Caco-2 (cell line): ENCODE results near the gene SHCBP1. TPM values are rescaled to one million over a fixed set of nuclear protein-coding genes. Genes with fewer than 3 reads are reported as not detected.

Source experiments
- BruUV-seq: library from RNA; stranded (reverse); fragments of 400-500 nt; replicated peaks from 2 replicates; lab custom pipeline; 2021; lab: Mats Ljungman, UMichigan
- CTCF ChIA-PET: fragments of 300-600 bp; sonication (Branson Sonifier 250); formaldehyde crosslinking; loops from one replicate; lab custom pipeline; 2022; ENCODE audit warnings: antibody characterized with exemption; lab: Charles Lee
- POLR2A ChIA-PET: fragments of 300-600 bp; sonication (Branson Sonifier 250); formaldehyde crosslinking; loops from one replicate; lab custom pipeline; 2022; ENCODE audit warnings: antibody characterized with exemption; lab: Charles Lee
- DNase-seq, 2 experiments: peaks; one replicate each; pipeline versions ENCODE4 v3.0.0 to v3.0.0-alpha.2; 2020 to 2022
- H3K27me3 ChIP-seq: replicated peaks from 2 replicates; pipeline ENCODE4 v1.6.0; 2011; ENCODE audit warnings: low read length; ENCODE audit not compliant: control insufficient read depth, insufficient read depth
- H3K36me3 ChIP-seq: 2 replicates; pipeline ENCODE4 v1.5.1; 2011; ENCODE audit warnings: low read length; ENCODE audit not compliant: control insufficient read depth, insufficient read depth
- H3K4me1 ChIP-seq: fragments of 250-450 bp; sonication (Bioruptor Pico); 2 replicates; pipeline ENCODE4 v1.5.1; 2020; ENCODE audit warnings: mild to moderate bottlenecking
- H3K4me3 ChIP-seq: 2 replicates; pipeline ENCODE4 v1.5.1; 2011; ENCODE audit warnings: low read depth, mild to moderate bottlenecking, control low read depth, low read length
- H3K9me3 ChIP-seq: fragments of 250-450 bp; sonication (Bioruptor Pico); 2 replicates; pipeline ENCODE4 v1.5.1; 2020; ENCODE audit warnings: mild to moderate bottlenecking, moderate library complexity
- H3K27ac Mint-ChIP-seq: one replicate; pipeline ENCODE4 v1.8.0; 2022; ENCODE audit warnings: mixed read lengths; ENCODE audit not compliant: unreplicated experiment
- H3K27me3 Mint-ChIP-seq: one replicate; pipeline ENCODE4 v1.8.0; 2022; ENCODE audit warnings: mixed read lengths; ENCODE audit not compliant: insufficient read depth, unreplicated experiment
- H3K36me3 Mint-ChIP-seq: one replicate; pipeline ENCODE4 v1.8.0; 2022; ENCODE audit warnings: mild to moderate bottlenecking, mixed read lengths; ENCODE audit not compliant: insufficient read depth, unreplicated experiment
- H3K4me1 Mint-ChIP-seq: one replicate; pipeline ENCODE4 v1.8.0; 2022; ENCODE audit warnings: low read depth, mixed read lengths; ENCODE audit not compliant: unreplicated experiment
- H3K4me3 Mint-ChIP-seq: one replicate; pipeline ENCODE4 v1.8.0; 2022; ENCODE audit warnings: mild to moderate bottlenecking, moderate library complexity, mixed read lengths; ENCODE audit not compliant: unreplicated experiment
- H3K9me3 Mint-ChIP-seq: one replicate; pipeline ENCODE4 v1.8.0; 2022; ENCODE audit warnings: mixed read lengths; ENCODE audit not compliant: unreplicated experiment
- CTCF ChIP-seq, 2 experiments: fragments of 200-600 bp in 1 of 2; IDR thresholded peaks; 1 replicate in 1 of 2; 2 replicates in 1 of 2; pipeline versions ENCODE4 v1.5.1 to v1.8.0; 2011 to 2022; ENCODE audit warnings: antibody characterized with exemption in 1 of 2, control low read depth in 1 of 2, inconsistent platforms in 1 of 2, low read depth in 1 of 2, low read length in 1 of 2, mild to moderate bottlenecking in 1 of 2, moderate library complexity in 1 of 2; ENCODE audit not compliant: insufficient read depth in 1 of 2, severe bottlenecking in 1 of 2, unreplicated experiment in 1 of 2
- intact Hi-C: fragments of 100-400 bp; cut with micrococcal nuclease; formaldehyde crosslinking; loops from one replicate; pipeline ENCODE4 v1.10.0; 2022; ENCODE audit not compliant: unreplicated experiment
- total RNA-seq: library from RNA; stranded (reverse); gene quantifications from 2 replicates; pipeline ENCODE4 v1.2.3, GENCODE V29; 2022

The SHCBP1 gene
- total RNA-seq, 1 experiment from 2014 or later: 23.3 TPM

GRCh38 chr16:46577988-46578579, 43.1 kb downstream of the SHCBP1 start:
- Mint-ChIP-seq H3K27me3 (no peaks in the 10 kb centered on the region), H3K9me3 (no peaks in the 10 kb centered on the region), H3K4me1 (no peaks in the 10 kb centered on the region), H3K4me3 (no peak overlapping the region), H3K27ac (no peak overlapping the region), H3K36me3 (peaks cover 18% of the 10 kb centered on the region)
- POLR2A ChIA-PET: no interaction called here
- intact Hi-C loops: no loop called here
- DNase-seq: no peak
- BruUV-seq: no TSS peak
- Histone ChIP-seq H3K4me3 (no peak overlapping the region), H3K36me3 (no peaks in the 10 kb centered on the region; the same call in 1 of the 2 replicates), H3K27me3 (no peaks in the 10 kb centered on the region), H3K9me3 (no peaks in the 10 kb centered on the region), H3K4me1 (no peaks in the 10 kb centered on the region)
- TF ChIP-seq CTCF (IDR thresholded peaks at IDR 0.05; ENCODE audit: insufficient read depth in 1 of 2, low read depth in 1 of 2, low read length in 1 of 2, severe bottlenecking in 1 of 2, unreplicated experiment in 1 of 2): no peak
- CTCF ChIA-PET: no interaction called here

GRCh38 chr16:46573834-46574159, 47.4 kb downstream of the SHCBP1 start:
- Mint-ChIP-seq H3K27me3 (no peaks in the 10 kb centered on the region), H3K27ac (peak overlapping the region; percentile 51), H3K4me1 (no peaks in the 10 kb centered on the region), H3K9me3 (peaks cover 14% of the 10 kb centered on the region), H3K4me3 (peak overlapping the region; percentile 12), H3K36me3 (no peaks in the 10 kb centered on the region)
- BruUV-seq: no TSS peak
- DNase-seq: no peak
- Histone ChIP-seq H3K4me1 (no peaks in the 10 kb centered on the region), H3K36me3 (no peaks in the 10 kb centered on the region), H3K27me3 (no peaks in the 10 kb centered on the region), H3K9me3 (no peaks in the 10 kb centered on the region), H3K4me3 (no peak overlapping the region)
- no peak for TF ChIP-seq CTCF (IDR thresholded peaks at IDR 0.05; ENCODE audit: insufficient read depth in 1 of 2, low read depth in 1 of 2, low read length in 1 of 2, severe bottlenecking in 1 of 2, unreplicated experiment in 1 of 2)
- ChIA-PET CTCF (interaction anchor here (0.6 kb wide), 1 partner anchor 16 kb away, joined by 8 read pairs; no protein-coding TSS in a partner anchor), POLR2A (no interaction called here)
- intact Hi-C loops: no loop called here

- Histone ChIP-seq H3K36me3 (no peaks in the 10 kb centered on the region), H3K9me3 (no peaks in the 10 kb centered on the region), H3K27me3 (no peaks in the 10 kb centered on the region), H3K4me1 (no peaks in the 10 kb centered on the region), H3K4me3 (no peak overlapping the region)
- Mint-ChIP-seq H3K4me3 (peak overlapping the region; percentile 12), H3K4me1 (no peaks in the 10 kb centered on the region), H3K9me3 (peaks cover 14% of the 10 kb centered on the region), H3K27me3 (peaks cover 3% of the 10 kb centered on the region), H3K36me3 (no peaks in the 10 kb centered on the region), H3K27ac (peak overlapping the region; percentile 51)
- intact Hi-C loops: no loop called here
- ChIA-PET CTCF (interaction anchor here (0.6 kb wide), 1 partner anchor 15 kb away, joined by 8 read pairs; no protein-coding TSS in a partner anchor), POLR2A (no interaction called here)
- BruUV-seq: no TSS peak
- no peak for TF ChIP-seq CTCF (IDR thresholded peaks at IDR 0.05; ENCODE audit: insufficient read depth in 1 of 2, low read depth in 1 of 2, low read length in 1 of 2, severe bottlenecking in 1 of 2, unreplicated experiment in 1 of 2)
- DNase-seq: peak; percentile 37 to 48
These were observed 48.0 kb downstream of the SHCBP1 start for GRCh38 chr16:46573008-46573833.
